Neural cell (in vitro differentiated cells): Measurements from ENCODE around the gene COL23A1. TPM values are rescaled to one million over a fixed set of nuclear protein-coding genes. Genes with fewer than 3 reads are reported as not detected.

Source experiments
- H2AFZ ChIP-seq: fragments of 200-600, 300-800 bp; sonication (generic), shearing (Covaris generic); 2 replicates; pipeline ENCODE4 v1.6.0; 2014; ENCODE audit warnings: low read depth, mild to moderate bottlenecking, antibody characterized with exemption, low read length, moderate library complexity
- H3F3A ChIP-seq: fragments of 200-600 bp; shearing (Covaris generic); 2 replicates; pipeline ENCODE4 v1.6.1; 2016; ENCODE audit warnings: mild to moderate bottlenecking, moderate library complexity, mixed read lengths, antibody characterized with exemption, low read length; ENCODE audit not compliant: insufficient read depth, poor library complexity, severe bottlenecking
- H3K27ac ChIP-seq: fragments of 200-600, 300-800 bp; sonication (generic), shearing (Covaris generic); 2 replicates; pipeline ENCODE4 v1.5.1; 2014; ENCODE audit warnings: mild to moderate bottlenecking, low read length, moderate library complexity
- H3K27me3 ChIP-seq: fragments of 300-800, 200-600 bp; sonication (generic), shearing (Covaris generic); 2 replicates; pipeline ENCODE4 v1.6.0; 2014; ENCODE audit warnings: mild to moderate bottlenecking, low read depth, low read length, moderate library complexity; ENCODE audit not compliant: insufficient read depth
- H3K36me3 ChIP-seq: fragments of 300-800, 200-600 bp; sonication (generic), shearing (Covaris generic); 2 replicates; pipeline ENCODE4 v1.5.1; 2014; ENCODE audit warnings: mild to moderate bottlenecking, antibody characterized with exemption, low read length, moderate library complexity; ENCODE audit not compliant: insufficient read depth
- H3K4me2 ChIP-seq: fragments of 300-800, 200-600 bp; sonication (generic), shearing (Covaris generic); 2 replicates; pipeline ENCODE4 v1.6.0; 2014; ENCODE audit warnings: mild to moderate bottlenecking, low read length
- H3K4me3 ChIP-seq: fragments of 300-800, 200-600 bp; sonication (generic), shearing (Covaris generic); 2 replicates; pipeline ENCODE4 v1.5.1; 2014; ENCODE audit warnings: mild to moderate bottlenecking, low read length, moderate library complexity
- H3K79me2 ChIP-seq: fragments of 200-600 bp; shearing (Covaris generic); replicated peaks from 2 replicates; pipeline ENCODE4 v1.6.0; 2014; ENCODE audit warnings: mild to moderate bottlenecking, low read length, moderate library complexity; ENCODE audit not compliant: insufficient read depth
- H3K9ac ChIP-seq: fragments of 300-800, 200-600 bp; sonication (generic), shearing (Covaris generic); 2 replicates; pipeline ENCODE4 v1.6.1; 2016; ENCODE audit warnings: mild to moderate bottlenecking, low read length, mixed read lengths
- H3K9me2 ChIP-seq: fragments of 200-600 bp; shearing (Covaris generic); 2 replicates; pipeline ENCODE4 v1.6.1; 2016; ENCODE audit warnings: mild to moderate bottlenecking, low read length, mixed read lengths; ENCODE audit not compliant: insufficient read depth
- H3K9me3 ChIP-seq: fragments of 200-600, 300-800 bp; sonication (generic), shearing (Covaris generic); 2 replicates; pipeline ENCODE4 v1.6.1; 2016; ENCODE audit warnings: mild to moderate bottlenecking, mixed run types, low read length, moderate library complexity, mixed read lengths
- H4K20me1 ChIP-seq: fragments of 200-600 bp; shearing (Covaris generic); 2 replicates; pipeline ENCODE4 v1.6.1; 2016; ENCODE audit warnings: mild to moderate bottlenecking, mixed run types; ENCODE audit not compliant: insufficient read depth
- EP300 ChIP-seq: fragments of 450-650 bp; conservative IDR thresholded peaks from 2 replicates; pipeline ENCODE4 v1.6.1; 2014; ENCODE audit warnings: antibody characterized with exemption, mild to moderate bottlenecking, moderate library complexity; ENCODE audit not compliant: poor library complexity, severe bottlenecking
- EZH2 ChIP-seq: fragments of 200-600, 300-800 bp; shearing (Covaris generic), sonication (generic); IDR thresholded peaks from 2 replicates; pipeline ENCODE4 v1.6.1; 2014; ENCODE audit warnings: antibody characterized with exemption, low read length, borderline replicate concordance, mild to moderate bottlenecking; ENCODE audit not compliant: insufficient read depth, poor library complexity, severe bottlenecking
- MXI1 ChIP-seq: fragments of 450-650 bp; conservative IDR thresholded peaks from 2 replicates; pipeline ENCODE4 v1.6.1; 2014; ENCODE audit warnings: antibody characterized with exemption, mild to moderate bottlenecking; ENCODE audit not compliant: poor library complexity, severe bottlenecking
- POLR2AphosphoS5 ChIP-seq: IDR thresholded peaks from 2 replicates; pipeline ENCODE4 v1.6.1; 2012
- RAD21 ChIP-seq: fragments of 450-650 bp; conservative IDR thresholded peaks from 2 replicates; pipeline ENCODE4 v1.6.1; 2014; ENCODE audit warnings: antibody characterized with exemption, mild to moderate bottlenecking, moderate library complexity
- SMC3 ChIP-seq: fragments of 450-650 bp; conservative IDR thresholded peaks from 2 replicates; pipeline ENCODE4 v1.6.1; 2014; ENCODE audit warnings: antibody characterized with exemption, mild to moderate bottlenecking, moderate library complexity; ENCODE audit not compliant: poor library complexity
- TAF1 ChIP-seq: IDR thresholded peaks from 2 replicates; pipeline ENCODE4 v1.6.1; 2012; ENCODE audit warnings: low read depth
- polyA plus RNA-seq: library from polyadenylated mRNA; depleted of rRNA; stranded (reverse); fragments of >200 nt; gene quantifications from 2 replicates; pipeline ENCODE4 v1.2.3, GENCODE V29; 2014
- TF ChIP-seq, protein P1 (sequence below): fragments of 450-650 bp; IDR thresholded peaks from 2 replicates; pipeline ENCODE4 v1.5.1; 2014; ENCODE audit warnings: antibody characterized with exemption, mild to moderate bottlenecking, moderate library complexity; ENCODE audit not compliant: poor library complexity, severe bottlenecking
- TF ChIP-seq, protein P2 (sequence below): IDR thresholded peaks from 2 replicates; pipeline ENCODE4 v1.6.1; 2012; ENCODE audit warnings: borderline replicate concordance

The COL23A1 gene
- polyA plus RNA-seq, 1 donor from 2014 or later = not detected

DNA sequence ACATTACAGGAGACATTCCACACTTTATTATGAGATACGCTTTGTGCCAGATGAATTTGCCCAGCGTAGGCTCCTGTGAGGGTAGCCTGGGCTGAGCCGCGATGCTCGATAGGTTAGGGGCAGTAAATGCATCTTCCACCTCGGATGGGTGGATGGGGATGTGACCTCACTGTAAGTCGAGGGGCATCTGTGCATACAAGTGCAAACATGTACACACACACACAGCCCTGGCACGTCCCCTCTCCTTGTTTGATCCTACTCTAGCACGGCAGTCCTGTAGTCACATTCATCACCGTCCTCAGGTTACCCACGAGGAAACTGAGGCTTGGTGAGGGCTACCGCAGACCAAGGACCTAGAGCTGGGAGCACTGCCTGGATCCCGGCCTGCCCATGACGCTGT, 166.8 kb downstream of the COL23A1 start:
- no peaks in the 10 kb centered on the region for H3K9me2 ChIP-seq
- H3K9ac ChIP-seq = no peak overlapping the region
- H3K79me2 ChIP-seq = no peaks in the 10 kb centered on the region
- H2AFZ ChIP-seq = no peak overlapping the region
- H3K36me3 ChIP-seq = no peaks in the 10 kb centered on the region
- no peak overlapping the region for H3K27ac ChIP-seq
- no peaks in the 10 kb centered on the region for H3F3A ChIP-seq
- H3K4me3 ChIP-seq = no peak overlapping the region
- H3K9me3 ChIP-seq = no peaks in the 10 kb centered on the region
- TF ChIP-seq EP300 (no peak), MXI1 (no peak), RAD21 (no peak), EZH2 (no peak), POLR2AphosphoS5 (no peak), SMC3 (no peak), TAF1 (no peak)
- TF ChIP-seq, protein P1, sequence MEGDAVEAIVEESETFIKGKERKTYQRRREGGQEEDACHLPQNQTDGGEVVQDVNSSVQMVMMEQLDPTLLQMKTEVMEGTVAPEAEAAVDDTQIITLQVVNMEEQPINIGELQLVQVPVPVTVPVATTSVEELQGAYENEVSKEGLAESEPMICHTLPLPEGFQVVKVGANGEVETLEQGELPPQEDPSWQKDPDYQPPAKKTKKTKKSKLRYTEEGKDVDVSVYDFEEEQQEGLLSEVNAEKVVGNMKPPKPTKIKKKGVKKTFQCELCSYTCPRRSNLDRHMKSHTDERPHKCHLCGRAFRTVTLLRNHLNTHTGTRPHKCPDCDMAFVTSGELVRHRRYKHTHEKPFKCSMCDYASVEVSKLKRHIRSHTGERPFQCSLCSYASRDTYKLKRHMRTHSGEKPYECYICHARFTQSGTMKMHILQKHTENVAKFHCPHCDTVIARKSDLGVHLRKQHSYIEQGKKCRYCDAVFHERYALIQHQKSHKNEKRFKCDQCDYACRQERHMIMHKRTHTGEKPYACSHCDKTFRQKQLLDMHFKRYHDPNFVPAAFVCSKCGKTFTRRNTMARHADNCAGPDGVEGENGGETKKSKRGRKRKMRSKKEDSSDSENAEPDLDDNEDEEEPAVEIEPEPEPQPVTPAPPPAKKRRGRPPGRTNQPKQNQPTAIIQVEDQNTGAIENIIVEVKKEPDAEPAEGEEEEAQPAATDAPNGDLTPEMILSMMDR = no peak
- TF ChIP-seq, protein P2, sequence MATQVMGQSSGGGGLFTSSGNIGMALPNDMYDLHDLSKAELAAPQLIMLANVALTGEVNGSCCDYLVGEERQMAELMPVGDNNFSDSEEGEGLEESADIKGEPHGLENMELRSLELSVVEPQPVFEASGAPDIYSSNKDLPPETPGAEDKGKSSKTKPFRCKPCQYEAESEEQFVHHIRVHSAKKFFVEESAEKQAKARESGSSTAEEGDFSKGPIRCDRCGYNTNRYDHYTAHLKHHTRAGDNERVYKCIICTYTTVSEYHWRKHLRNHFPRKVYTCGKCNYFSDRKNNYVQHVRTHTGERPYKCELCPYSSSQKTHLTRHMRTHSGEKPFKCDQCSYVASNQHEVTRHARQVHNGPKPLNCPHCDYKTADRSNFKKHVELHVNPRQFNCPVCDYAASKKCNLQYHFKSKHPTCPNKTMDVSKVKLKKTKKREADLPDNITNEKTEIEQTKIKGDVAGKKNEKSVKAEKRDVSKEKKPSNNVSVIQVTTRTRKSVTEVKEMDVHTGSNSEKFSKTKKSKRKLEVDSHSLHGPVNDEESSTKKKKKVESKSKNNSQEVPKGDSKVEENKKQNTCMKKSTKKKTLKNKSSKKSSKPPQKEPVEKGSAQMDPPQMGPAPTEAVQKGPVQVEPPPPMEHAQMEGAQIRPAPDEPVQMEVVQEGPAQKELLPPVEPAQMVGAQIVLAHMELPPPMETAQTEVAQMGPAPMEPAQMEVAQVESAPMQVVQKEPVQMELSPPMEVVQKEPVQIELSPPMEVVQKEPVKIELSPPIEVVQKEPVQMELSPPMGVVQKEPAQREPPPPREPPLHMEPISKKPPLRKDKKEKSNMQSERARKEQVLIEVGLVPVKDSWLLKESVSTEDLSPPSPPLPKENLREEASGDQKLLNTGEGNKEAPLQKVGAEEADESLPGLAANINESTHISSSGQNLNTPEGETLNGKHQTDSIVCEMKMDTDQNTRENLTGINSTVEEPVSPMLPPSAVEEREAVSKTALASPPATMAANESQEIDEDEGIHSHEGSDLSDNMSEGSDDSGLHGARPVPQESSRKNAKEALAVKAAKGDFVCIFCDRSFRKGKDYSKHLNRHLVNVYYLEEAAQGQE = no peak
- no peak overlapping the region for H3K4me2 ChIP-seq
- no peaks in the 10 kb centered on the region for H3K27me3 ChIP-seq
- H4K20me1 ChIP-seq = no peaks in the 10 kb centered on the region

DNA sequence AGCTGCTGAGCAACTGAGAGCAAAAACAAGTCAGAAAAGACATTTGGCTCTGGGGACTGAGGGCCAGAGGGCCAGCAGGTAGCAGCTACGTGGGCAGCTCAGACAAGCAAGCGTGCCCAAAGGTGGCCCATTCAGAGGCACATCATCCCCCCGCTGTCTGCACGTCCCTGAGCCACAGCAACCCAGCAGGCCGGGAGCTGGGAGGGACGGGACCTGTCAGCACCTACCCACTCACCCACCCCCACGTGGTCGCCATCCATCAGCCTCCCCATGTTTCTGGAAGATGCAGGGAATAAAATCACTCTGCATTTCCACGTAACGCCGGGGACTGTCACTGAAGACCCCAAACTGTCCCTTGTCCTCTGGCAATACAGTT, 167.8 kb downstream of the COL23A1 start:
- H3K4me2 ChIP-seq = no peak overlapping the region
- H3K9me3 ChIP-seq = no peaks in the 10 kb centered on the region
- no peaks in the 10 kb centered on the region for H3K9me2 ChIP-seq
- H2AFZ ChIP-seq = no peak overlapping the region
- H3K27me3 ChIP-seq = no peaks in the 10 kb centered on the region
- TF ChIP-seq MXI1 (no peak), RAD21 (no peak), EZH2 (no peak)
- TF ChIP-seq, protein P2 = no peak
- TF ChIP-seq, protein P1 = no peak
- no peaks in the 10 kb centered on the region for H4K20me1 ChIP-seq
- no peak overlapping the region for H3K27ac ChIP-seq
- no peak overlapping the region for H3K9ac ChIP-seq
- no peaks in the 10 kb centered on the region for H3K36me3 ChIP-seq
- H3K4me3 ChIP-seq = no peak overlapping the region
- H3K79me2 ChIP-seq = no peaks in the 10 kb centered on the region
- no peaks in the 10 kb centered on the region for H3F3A ChIP-seq
